ENCODE results near the gene SPATS2.

The SPATS2 gene

GRCh38 chr12:49565406-49566265, 198.4 kb downstream of the SPATS2 start:
- no peak overlapping the region for H3K27ac ChIP-seq
- TF ChIP-seq CTCF (IDR thresholded peaks at IDR 0.05) = no peak
- TF ChIP-seq ZFX (IDR thresholded peaks at IDR 0.05; ENCODE audit: borderline replicate concordance) = no peak

GRCh38 chr12:49566361-49566760, 199.1 kb downstream of the SPATS2 start:
- H3K27ac ChIP-seq = peak overlapping the region; percentile 75; the same call in 1 of the 2 replicates
- TF ChIP-seq CTCF (IDR thresholded peaks at IDR 0.05) (no peak), ZFX (IDR thresholded peaks at IDR 0.05; ENCODE audit: borderline replicate concordance) (no peak)

- TF ChIP-seq CTCF (IDR thresholded peaks at IDR 0.05) (no peak), ZFX (IDR thresholded peaks at IDR 0.05; ENCODE audit: borderline replicate concordance) (no peak)
- H3K27ac ChIP-seq = peak overlapping the region; percentile 75
Observed at GRCh38 chr12:49567302-49567610, 200.0 kb downstream of the SPATS2 start.

- peak within 1 kb of the TSS; percentile 75 for H3K27ac ChIP-seq
- TF ChIP-seq CTCF (IDR thresholded peaks at IDR 0.05) (no peak), ZFX (IDR thresholded peaks at IDR 0.05; ENCODE audit: borderline replicate concordance) (no peak)
Observed at GRCh38 chr12:49567611-49568441, 200.6 kb downstream of the SPATS2 start, which contains the start of gene MCRS1. Gene MCRS1, minus strand, starts transcription at chr12:49568142. Its CDS starts 1,411 bp downstream, at chr12:49566731.

GRCh38 chr12:49568442-49569162, 201.3 kb downstream of the SPATS2 start:
- TF ChIP-seq CTCF (IDR thresholded peaks at IDR 0.05) (0 out of 2 replicates have a peak, but pooled peaks have one; percentile 11), ZFX (IDR thresholded peaks at IDR 0.05; ENCODE audit: borderline replicate concordance) (no peak)
- peak overlapping the region; percentile 75 for H3K27ac ChIP-seq
